Activated naive CD4-positive, alpha-beta T cell (primary cell): ENCODE results near the gene DNAH3.
"Not testable (repeated sequence)": the region's sequence is repeated elsewhere in the genome, so short reads cannot be mapped to it uniquely, and the experiment has no call there.

ENCODE experiments used
- DNase-seq, 4 experiments: peaks; one replicate each; lab custom pipeline; 2025; lab: John Stamatoyannopoulos, UW

The DNAH3 gene

GRCh38 chr16:21120976-21121520 is 29.6 kb downstream of the DNAH3 start:
- DNase-seq, result no peak

- no peak for DNase-seq
Measured at GRCh38 chr16:21117567-21117966, 33.1 kb downstream of the DNAH3 start.

GRCh38 chr16:21116148-21116693 is 34.4 kb downstream of the DNAH3 start:
- DNase-seq, result no peak

GRCh38 chr16:21115551-21115950 is 35.1 kb downstream of the DNAH3 start:
- not testable (repeated sequence) for DNase-seq

- no peak for DNase-seq
Measured at GRCh38 chr16:21103941-21104860, 46.4 kb downstream of the DNAH3 start.

- peak in 2 of 4 experiments; percentile 4 to 7 for DNase-seq
Measured at GRCh38 chr16:21101631-21102420, 48.8 kb downstream of the DNAH3 start.

- DNase-seq, result no peak
Measured at GRCh38 chr16:21100447-21100846, 50.2 kb downstream of the DNAH3 start.

- no peak for DNase-seq
Measured at GRCh38 chr16:21097151-21097550, 53.5 kb downstream of the DNAH3 start.

GRCh38 chr16:21094719-21095118 is 55.9 kb downstream of the DNAH3 start:
- not testable (repeated sequence) for DNase-seq

GRCh38 chr16:21092951-21093350 is 57.7 kb downstream of the DNAH3 start:
- DNase-seq, result no peak

- DNase-seq, result no peak
Measured at GRCh38 chr16:21088646-21089538, 61.8 kb downstream of the DNAH3 start.

- DNase-seq, result no peak
Measured at GRCh38 chr16:21088143-21088542, 62.5 kb downstream of the DNAH3 start.

GRCh38 chr16:21084631-21085225 is 65.9 kb downstream of the DNAH3 start:
- DNase-seq, result no peak

GRCh38 chr16:21083729-21084268 is 66.8 kb downstream of the DNAH3 start:
- DNase-seq, result peak in 2 of 4 experiments; percentile 8 to 28

GRCh38 chr16:21081329-21081728 is 69.3 kb downstream of the DNAH3 start:
- no peak for DNase-seq

GRCh38 chr16:21078563-21078962 is 72.1 kb downstream of the DNAH3 start:
- no peak for DNase-seq

- no peak for DNase-seq
Measured at GRCh38 chr16:21076186-21076883, 74.3 kb downstream of the DNAH3 start.

- no peak for DNase-seq
Measured at GRCh38 chr16:21075252-21075651, 75.4 kb downstream of the DNAH3 start.

GRCh38 chr16:21072976-21073375 is 77.7 kb downstream of the DNAH3 start:
- DNase-seq, result no peak

GRCh38 chr16:21071741-21072140 is 78.9 kb downstream of the DNAH3 start:
- DNase-seq, result no peak
